Measurements from ENCODE around the gene LRRC26. TPM values are rescaled to one million over a fixed set of nuclear protein-coding genes. Genes with fewer than 3 reads are reported as not detected.

Gene LRRC26
- total and polyA plus RNA-seq, 4 donors, result 0.12 to 5.2 (median 0.57) TPM

GRCh38 chr9:137168904-137169856 lies 671 bp downstream of the LRRC26 start:
- DNase-seq, result peak; percentile 44 to 73 (median 46)
- H3K4me3 ChIP-seq, result no peak overlapping the region
- no peak for ATAC-seq (ENCODE audit: insufficient read depth, low FRiP score)
- no peak overlapping the region for H3K27ac ChIP-seq (ENCODE audit: low read depth in 1 of 2, low read length in 1 of 2)
- H3K36me3 ChIP-seq (ENCODE audit: control insufficient read depth in 4 of 4, insufficient read depth in 4 of 4, low read length in 4 of 4), result no peaks in the 10 kb centered on the region
- peaks cover 9 to 40% (median 23%) of the 10 kb centered on the region in 3 donors for H3K27me3 ChIP-seq (ENCODE audit: control insufficient read depth in 3 of 3, insufficient read depth in 3 of 3, low read length in 2 of 3)
- H3K9me3 ChIP-seq (ENCODE audit: control insufficient read depth in 4 of 4, insufficient read depth in 3 of 4, low read length in 3 of 4), result no peaks in the 10 kb centered on the region
- H3K4me1 ChIP-seq (ENCODE audit: control insufficient read depth in 5 of 5, insufficient read depth in 5 of 5, low read length in 5 of 5), result peaks cover 0 to 16% (median 0%) of the 10 kb centered on the region in 5 donors
- no peak for TF ChIP-seq CTCF (IDR thresholded peaks at IDR 0.05; ENCODE audit: control extremely low read depth, extremely low read depth)
- no peak overlapping the region for H3K9ac ChIP-seq (ENCODE audit: insufficient read depth in 1 of 2, low read length in 2 of 2)
- WGBS, 2 donors, result 0 to 1% methylated on average over 81 to 124 of the region's 124 CpGs

GRCh38 chr9:137168573-137168903 lies 1.3 kb downstream of the LRRC26 start:
- Histone ChIP-seq H3K4me3 (no peak overlapping the region), H3K27ac (ENCODE audit: low read depth in 1 of 2, low read length in 1 of 2) (no peak overlapping the region), H3K9me3 (ENCODE audit: control insufficient read depth in 4 of 4, insufficient read depth in 3 of 4, low read length in 3 of 4) (no peaks in the 10 kb centered on the region), H3K36me3 (ENCODE audit: control insufficient read depth in 4 of 4, insufficient read depth in 4 of 4, low read length in 4 of 4) (no peaks in the 10 kb centered on the region), H3K27me3 (ENCODE audit: control insufficient read depth in 3 of 3, insufficient read depth in 3 of 3, low read length in 2 of 3) (peaks cover 9 to 46% (median 26%) of the 10 kb centered on the region in 3 donors), H3K9ac (ENCODE audit: insufficient read depth in 1 of 2, low read length in 2 of 2) (no peak overlapping the region), H3K4me1 (ENCODE audit: control insufficient read depth in 5 of 5, insufficient read depth in 5 of 5, low read length in 5 of 5) (peaks cover 0 to 16% (median 0%) of the 10 kb centered on the region in 5 donors)
- ATAC-seq (ENCODE audit: insufficient read depth, low FRiP score), result no peak
- 1% methylated on average over 26 to 36 of the region's 36 CpGs for WGBS, 2 donors
- DNase-seq, result no peak
- no peak for TF ChIP-seq CTCF (IDR thresholded peaks at IDR 0.05; ENCODE audit: control extremely low read depth, extremely low read depth)

- DNase-seq, result peak; percentile 30 to 49 (median 47)
- H3K4me1 ChIP-seq (ENCODE audit: control insufficient read depth in 5 of 5, insufficient read depth in 5 of 5, low read length in 5 of 5), result peaks cover 0 to 17% (median 0%) of the 10 kb centered on the region in 5 donors
- peak; percentile 16 for ATAC-seq (ENCODE audit: insufficient read depth, low FRiP score)
- 7 to 12% methylated on average over 45 to 57 of the region's 57 CpGs for WGBS, 2 donors
- no peak overlapping the region for H3K27ac ChIP-seq (ENCODE audit: low read depth in 1 of 2, low read length in 1 of 2)
- no peak overlapping the region for H3K9ac ChIP-seq (ENCODE audit: insufficient read depth in 1 of 2, low read length in 2 of 2)
- no peak overlapping the region for H3K4me3 ChIP-seq
- peaks cover 9 to 49% (median 30%) of the 10 kb centered on the region in 3 donors for H3K27me3 ChIP-seq (ENCODE audit: control insufficient read depth in 3 of 3, insufficient read depth in 3 of 3, low read length in 2 of 3)
- H3K9me3 ChIP-seq (ENCODE audit: control insufficient read depth in 4 of 4, insufficient read depth in 3 of 4, low read length in 3 of 4), result no peaks in the 10 kb centered on the region
- TF ChIP-seq CTCF (IDR thresholded peaks at IDR 0.05; ENCODE audit: control extremely low read depth, extremely low read depth), result no peak
- no peaks in the 10 kb centered on the region for H3K36me3 ChIP-seq (ENCODE audit: control insufficient read depth in 4 of 4, insufficient read depth in 4 of 4, low read length in 4 of 4)
Measured at GRCh38 chr9:137167747-137168572, 1.9 kb downstream of the LRRC26 start.

All from lung (tissue), 12 donors.